ENCODE data around the gene C6orf47. TPM values are rescaled to one million over a fixed set of nuclear protein-coding genes. Genes with fewer than 3 reads are reported as not detected.

Gene C6orf47
- total RNA-seq, 1 donor from 2014 or later, result 19.0 TPM

DNA sequence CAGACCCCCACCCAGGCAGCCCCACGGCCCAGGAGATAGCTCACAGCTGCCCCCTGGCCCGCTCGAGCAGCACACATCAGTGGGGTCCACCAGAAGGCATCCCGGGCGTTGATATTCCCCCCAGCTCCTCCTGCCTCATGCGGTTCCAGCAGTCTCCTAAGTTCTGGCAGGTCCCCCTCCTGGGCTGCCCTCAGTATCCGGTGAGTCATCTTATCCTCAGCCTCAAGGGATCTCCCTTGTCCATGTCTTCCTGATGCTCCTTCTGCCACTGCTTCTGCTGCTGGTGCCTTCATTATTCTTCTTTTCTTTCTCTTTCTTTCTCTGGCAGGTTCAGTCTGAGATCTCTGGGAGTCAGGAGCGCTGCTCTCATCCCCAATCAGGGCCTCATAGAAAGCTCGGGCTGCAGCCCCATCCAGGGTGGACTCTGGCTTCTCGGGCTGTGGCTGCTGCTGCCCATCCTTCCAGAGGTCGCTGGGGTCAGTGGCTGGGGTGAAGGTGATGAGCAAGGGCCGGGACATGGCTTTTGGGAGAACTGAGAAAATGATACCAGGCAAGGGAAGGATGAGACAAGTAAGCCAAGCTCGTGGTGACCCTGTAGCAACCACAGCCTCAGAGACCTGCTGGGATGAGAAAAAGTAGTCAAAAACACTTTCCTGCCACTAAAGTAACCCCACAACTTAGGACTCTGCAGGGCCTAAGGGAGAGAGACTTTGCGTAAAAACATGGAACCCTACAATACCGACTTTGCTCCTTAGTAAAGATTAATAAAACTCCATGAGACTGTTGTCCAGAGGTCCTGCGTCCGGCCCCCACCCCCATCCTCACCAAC, 3.6 kb upstream of the C6orf47 start:
- Mint-ChIP-seq H3K4me3 (peak overlapping the region; percentile 86), H3K36me3 (peaks cover 10% of the 10 kb centered on the region), H3K9me3 (no peaks in the 10 kb centered on the region), H3K4me1 (peaks cover 58% of the 10 kb centered on the region), H3K27ac (peak overlapping the region; percentile 95), H3K27me3 (ENCODE audit: low read depth) (no peaks in the 10 kb centered on the region)
- TF ChIP-seq, protein P1, sequence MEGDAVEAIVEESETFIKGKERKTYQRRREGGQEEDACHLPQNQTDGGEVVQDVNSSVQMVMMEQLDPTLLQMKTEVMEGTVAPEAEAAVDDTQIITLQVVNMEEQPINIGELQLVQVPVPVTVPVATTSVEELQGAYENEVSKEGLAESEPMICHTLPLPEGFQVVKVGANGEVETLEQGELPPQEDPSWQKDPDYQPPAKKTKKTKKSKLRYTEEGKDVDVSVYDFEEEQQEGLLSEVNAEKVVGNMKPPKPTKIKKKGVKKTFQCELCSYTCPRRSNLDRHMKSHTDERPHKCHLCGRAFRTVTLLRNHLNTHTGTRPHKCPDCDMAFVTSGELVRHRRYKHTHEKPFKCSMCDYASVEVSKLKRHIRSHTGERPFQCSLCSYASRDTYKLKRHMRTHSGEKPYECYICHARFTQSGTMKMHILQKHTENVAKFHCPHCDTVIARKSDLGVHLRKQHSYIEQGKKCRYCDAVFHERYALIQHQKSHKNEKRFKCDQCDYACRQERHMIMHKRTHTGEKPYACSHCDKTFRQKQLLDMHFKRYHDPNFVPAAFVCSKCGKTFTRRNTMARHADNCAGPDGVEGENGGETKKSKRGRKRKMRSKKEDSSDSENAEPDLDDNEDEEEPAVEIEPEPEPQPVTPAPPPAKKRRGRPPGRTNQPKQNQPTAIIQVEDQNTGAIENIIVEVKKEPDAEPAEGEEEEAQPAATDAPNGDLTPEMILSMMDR (IDR thresholded peaks at IDR 0.05; ENCODE audit: unreplicated experiment), result no peak
- DNase-seq (ENCODE audit: low spot score in 2 of 2, unreplicated experiment in 2 of 2), result no peak

DNA sequence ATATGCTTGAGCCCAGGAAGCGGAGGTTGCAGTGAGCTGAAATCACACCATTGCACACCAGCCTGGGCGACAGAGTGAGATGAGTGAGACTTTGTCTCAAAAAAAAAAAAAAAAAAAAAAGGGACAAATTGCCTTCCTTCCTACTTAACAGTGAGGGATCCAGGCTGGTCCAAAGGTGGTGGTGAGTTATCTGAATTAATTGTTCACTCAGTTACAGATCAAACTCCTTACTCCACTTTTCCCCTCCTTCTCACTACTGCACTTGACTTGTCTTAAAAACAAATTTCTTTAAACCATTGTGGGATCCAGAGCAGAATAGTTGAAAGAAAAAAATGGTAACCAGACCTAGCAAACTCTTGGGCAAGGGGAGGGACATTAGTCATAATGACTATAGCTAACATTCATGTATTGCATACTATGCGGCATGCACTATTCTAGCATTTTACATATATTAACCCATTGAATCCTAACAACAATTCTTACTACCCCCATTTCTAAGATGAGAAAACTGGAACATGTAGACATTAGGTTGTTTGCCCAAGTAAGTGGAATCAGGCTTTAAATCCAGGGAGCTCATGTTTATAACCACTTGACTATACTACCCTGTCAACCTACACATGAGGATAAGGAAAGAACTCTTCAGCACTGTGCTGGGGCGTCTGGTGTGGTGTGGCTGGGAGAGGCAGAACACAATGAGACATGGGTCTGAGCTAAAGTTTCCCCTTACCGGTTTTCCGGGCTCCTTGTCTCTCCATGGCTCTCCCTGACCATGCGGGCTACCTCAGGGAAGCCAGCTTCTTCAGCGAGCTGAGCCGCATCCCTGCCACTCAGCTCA, 2.8 kb upstream of the C6orf47 start:
- peak overlapping the region; percentile 86 for H3K4me3 Mint-ChIP-seq
- no peaks in the 10 kb centered on the region for H3K27me3 Mint-ChIP-seq (ENCODE audit: low read depth)
- TF ChIP-seq, protein P1 (IDR thresholded peaks at IDR 0.05; ENCODE audit: unreplicated experiment), result no peak
- DNase-seq (ENCODE audit: low spot score in 2 of 2, unreplicated experiment in 2 of 2), result no peak
- H3K9me3 Mint-ChIP-seq, result no peaks in the 10 kb centered on the region
- H3K4me1 Mint-ChIP-seq, result peaks cover 65% of the 10 kb centered on the region
- H3K27ac Mint-ChIP-seq, result peak overlapping the region; percentile 95
- peaks cover 10% of the 10 kb centered on the region for H3K36me3 Mint-ChIP-seq

DNA sequence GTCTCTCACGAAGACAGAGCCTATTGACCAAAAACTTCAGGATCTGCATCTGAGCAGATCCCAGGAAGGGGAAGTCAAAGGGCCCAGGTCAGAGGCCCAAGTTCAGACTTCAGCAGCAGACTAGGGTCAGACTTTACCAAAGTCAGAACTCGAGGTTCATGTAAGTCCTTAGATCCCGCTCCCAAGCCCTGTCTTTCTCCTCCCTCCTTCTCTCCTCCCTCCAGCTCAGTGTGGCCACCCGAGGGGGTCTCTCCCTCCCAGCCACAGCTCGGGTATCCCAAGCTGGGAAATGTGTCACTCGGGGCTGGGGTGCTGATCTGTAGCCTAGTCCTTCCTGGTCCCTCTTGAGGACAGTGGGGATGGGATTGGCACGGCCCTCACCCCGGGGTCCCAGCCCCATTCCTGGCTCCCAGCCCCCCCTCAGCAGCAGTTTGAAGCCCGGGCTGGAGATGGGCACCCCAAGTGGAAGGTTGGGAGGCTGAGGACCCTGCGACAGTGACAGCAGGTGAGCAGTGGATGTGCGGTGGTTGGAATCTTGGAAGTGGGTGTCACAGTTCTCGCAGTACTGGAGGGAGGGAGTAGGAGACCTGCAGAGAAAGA, 1.6 kb upstream of the C6orf47 start:
- TF ChIP-seq, protein P1 (IDR thresholded peaks at IDR 0.05; ENCODE audit: unreplicated experiment), result no peak
- Mint-ChIP-seq H3K4me3 (peak overlapping the region; percentile 36), H3K9me3 (no peaks in the 10 kb centered on the region), H3K36me3 (peaks cover 6% of the 10 kb centered on the region), H3K27me3 (ENCODE audit: low read depth) (no peaks in the 10 kb centered on the region), H3K27ac (peak overlapping the region; percentile 53), H3K4me1 (peaks cover 69% of the 10 kb centered on the region)
- DNase-seq (ENCODE audit: low spot score in 2 of 2, unreplicated experiment in 2 of 2), result no peak

DNA sequence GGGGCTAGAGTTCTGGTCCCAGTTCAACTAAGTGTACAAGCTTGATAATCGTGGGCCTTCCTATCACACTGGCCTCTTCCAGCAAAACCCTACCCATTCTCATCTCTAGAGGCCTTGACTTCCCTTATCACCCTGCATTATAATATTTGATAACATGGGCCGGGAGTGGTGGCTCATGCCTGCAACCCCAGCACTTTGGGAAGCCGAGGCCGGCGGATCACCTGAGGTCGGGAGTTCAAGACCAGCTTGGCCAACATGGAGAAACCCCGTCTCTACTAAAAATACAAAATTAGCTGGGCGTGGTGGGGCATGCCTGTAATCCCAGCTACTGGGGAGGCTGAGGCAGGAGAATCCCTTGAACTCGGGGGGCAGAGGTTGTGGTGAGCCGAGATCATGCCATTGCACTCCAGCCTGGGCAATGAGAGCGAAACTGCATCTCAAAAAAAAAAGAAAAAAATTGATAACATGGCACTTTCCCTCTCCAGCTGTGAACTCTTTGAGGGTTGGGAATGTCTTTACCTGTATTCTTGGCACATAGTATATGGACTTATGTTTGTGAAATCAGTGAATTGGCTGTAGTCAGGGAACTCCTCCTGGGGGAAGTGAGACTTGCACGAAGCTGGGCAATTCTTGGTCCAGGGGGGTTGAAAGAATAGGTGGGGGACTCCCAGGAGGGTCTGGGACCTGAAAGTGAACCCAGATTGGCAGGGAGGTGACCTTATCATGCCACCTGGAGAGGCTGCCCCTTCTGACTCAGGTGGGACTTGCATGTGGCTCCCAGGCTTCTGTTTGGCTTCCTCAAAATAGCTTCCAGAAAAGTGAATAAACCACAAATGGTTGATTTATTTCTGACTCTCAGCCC, 915 bp upstream of the C6orf47 start:
- TF ChIP-seq, protein P1 (IDR thresholded peaks at IDR 0.05; ENCODE audit: unreplicated experiment), result no peak
- Mint-ChIP-seq H3K36me3 (peaks cover 4% of the 10 kb centered on the region), H3K4me1 (peaks cover 63% of the 10 kb centered on the region), H3K4me3 (peak overlapping the region; percentile 86), H3K9me3 (no peaks in the 10 kb centered on the region), H3K27me3 (ENCODE audit: low read depth) (no peaks in the 10 kb centered on the region), H3K27ac (peak overlapping the region; percentile 94)
- no peak for DNase-seq (ENCODE audit: low spot score in 2 of 2, unreplicated experiment in 2 of 2)
